Trophoblast cell (in vitro differentiated cells and primary cell): ENCODE results near the gene DDX42.

ENCODE experiments used
- DNase-seq, 2 donors: peaks; one replicate each; pipeline ENCODE4 v3.0.0-alpha.2; 2016
- H2AFZ ChIP-seq: 2 replicates; pipeline ENCODE4 v1.6.1; 2013; ENCODE audit warnings: low read length, moderate library complexity, mild to moderate bottlenecking; ENCODE audit not compliant: insufficient read depth, poor library complexity
- H2AK5ac ChIP-seq: 2 replicates; pipeline ENCODE4 v1.6.1; 2013; ENCODE audit warnings: mild to moderate bottlenecking, low read length
- H2BK120ac ChIP-seq: 2 replicates; pipeline ENCODE4 v1.6.1; 2013; ENCODE audit warnings: low read length, mild to moderate bottlenecking, moderate library complexity; ENCODE audit not compliant: insufficient read depth, poor library complexity
- H2BK12ac ChIP-seq: 2 replicates; pipeline ENCODE4 v1.6.1; 2013; ENCODE audit warnings: mild to moderate bottlenecking, low read length, moderate library complexity
- H2BK5ac ChIP-seq: 2 replicates; pipeline ENCODE4 v1.6.1; 2013; ENCODE audit warnings: low read length, low read depth, moderate library complexity, mild to moderate bottlenecking; ENCODE audit not compliant: poor library complexity
- H3K14ac ChIP-seq: 2 replicates; pipeline ENCODE4 v1.6.1; 2013; ENCODE audit warnings: mild to moderate bottlenecking, low read length
- H3K18ac ChIP-seq: 2 replicates; pipeline ENCODE4 v1.6.1; 2013; ENCODE audit warnings: mild to moderate bottlenecking, low read length
- H3K23ac ChIP-seq: 2 replicates; pipeline ENCODE4 v1.6.1; 2013; ENCODE audit warnings: low read length
- H3K27ac ChIP-seq: 2 replicates; pipeline ENCODE4 v1.5.1; 2013; ENCODE audit warnings: low read depth, mild to moderate bottlenecking, inconsistent platforms, low read length, moderate library complexity
- H3K27me3 ChIP-seq: 2 replicates; pipeline ENCODE4 v1.6.1; 2013; ENCODE audit warnings: inconsistent platforms, mild to moderate bottlenecking, low read length, moderate library complexity; ENCODE audit not compliant: insufficient read depth
- H3K36me3 ChIP-seq, 2 experiments: 1 replicate in 1 of 2; 2 replicates in 1 of 2; pipeline ENCODE4 v1.6.1; 2013; ENCODE audit warnings: low read length in 2 of 2, mild to moderate bottlenecking in 2 of 2, moderate library complexity in 1 of 2; ENCODE audit not compliant: insufficient read depth in 2 of 2, control insufficient read depth in 1 of 2
- H3K4ac ChIP-seq: 2 replicates; pipeline ENCODE4 v1.6.1; 2013; ENCODE audit warnings: low read depth, mild to moderate bottlenecking, low read length, moderate library complexity
- H3K4me1 ChIP-seq, 2 experiments: 1 replicate in 1 of 2; 2 replicates in 1 of 2; pipeline ENCODE4 v1.6.1; 2013; ENCODE audit warnings: low read length in 2 of 2, mild to moderate bottlenecking in 2 of 2, moderate library complexity in 1 of 2; ENCODE audit not compliant: insufficient read depth in 2 of 2, control insufficient read depth in 1 of 2
- H3K4me2 ChIP-seq: 2 replicates; pipeline ENCODE4 v1.6.1; 2013; ENCODE audit warnings: inconsistent platforms, mild to moderate bottlenecking, low read length, moderate library complexity
- H3K4me3 ChIP-seq: 2 replicates; pipeline ENCODE4 v1.5.1; 2013; ENCODE audit warnings: mild to moderate bottlenecking, low read depth, low read length, inconsistent platforms
- H3K79me1 ChIP-seq: one replicate; pipeline ENCODE4 v1.6.1; 2013; ENCODE audit warnings: low read length
- H3K79me2 ChIP-seq: 2 replicates; pipeline ENCODE4 v1.6.1; 2013; ENCODE audit warnings: low read length, mild to moderate bottlenecking; ENCODE audit not compliant: control insufficient read depth, insufficient read depth, poor library complexity
- H3K9ac ChIP-seq: 2 replicates; pipeline ENCODE4 v1.6.1; 2013; ENCODE audit warnings: mild to moderate bottlenecking, low read length
- H3K9me3 ChIP-seq: 2 replicates; pipeline ENCODE4 v1.6.1; 2013; ENCODE audit warnings: low read depth, mild to moderate bottlenecking, control low read depth, inconsistent platforms, low read length; ENCODE audit not compliant: insufficient read depth
- H4K12ac ChIP-seq: 2 replicates; pipeline ENCODE4 v1.6.1; 2013; ENCODE audit warnings: low read depth, mild to moderate bottlenecking, low read length, moderate library complexity
- H4K8ac ChIP-seq: 2 replicates; pipeline ENCODE4 v1.6.1; 2013; ENCODE audit warnings: low read depth, mild to moderate bottlenecking, low read length, moderate library complexity
- H4K91ac ChIP-seq: one replicate; pipeline ENCODE4 v1.6.1; 2013; ENCODE audit warnings: low read depth, mild to moderate bottlenecking, low read length, moderate library complexity
- WGBS: extraction: QIAGEN DNeasy Blood & Tissue Kit; methylation state at CpG from one replicate; pipeline ENCODE4 v1.1.7; 2013; ENCODE audit warnings: missing lambda C conversion rate; ENCODE audit not compliant: insufficient read length, insufficient coverage; ENCODE audit errors: extremely low coverage; 5-methylcytosine and 5-hydroxymethylcytosine counted together

DDX42 gene

DNA sequence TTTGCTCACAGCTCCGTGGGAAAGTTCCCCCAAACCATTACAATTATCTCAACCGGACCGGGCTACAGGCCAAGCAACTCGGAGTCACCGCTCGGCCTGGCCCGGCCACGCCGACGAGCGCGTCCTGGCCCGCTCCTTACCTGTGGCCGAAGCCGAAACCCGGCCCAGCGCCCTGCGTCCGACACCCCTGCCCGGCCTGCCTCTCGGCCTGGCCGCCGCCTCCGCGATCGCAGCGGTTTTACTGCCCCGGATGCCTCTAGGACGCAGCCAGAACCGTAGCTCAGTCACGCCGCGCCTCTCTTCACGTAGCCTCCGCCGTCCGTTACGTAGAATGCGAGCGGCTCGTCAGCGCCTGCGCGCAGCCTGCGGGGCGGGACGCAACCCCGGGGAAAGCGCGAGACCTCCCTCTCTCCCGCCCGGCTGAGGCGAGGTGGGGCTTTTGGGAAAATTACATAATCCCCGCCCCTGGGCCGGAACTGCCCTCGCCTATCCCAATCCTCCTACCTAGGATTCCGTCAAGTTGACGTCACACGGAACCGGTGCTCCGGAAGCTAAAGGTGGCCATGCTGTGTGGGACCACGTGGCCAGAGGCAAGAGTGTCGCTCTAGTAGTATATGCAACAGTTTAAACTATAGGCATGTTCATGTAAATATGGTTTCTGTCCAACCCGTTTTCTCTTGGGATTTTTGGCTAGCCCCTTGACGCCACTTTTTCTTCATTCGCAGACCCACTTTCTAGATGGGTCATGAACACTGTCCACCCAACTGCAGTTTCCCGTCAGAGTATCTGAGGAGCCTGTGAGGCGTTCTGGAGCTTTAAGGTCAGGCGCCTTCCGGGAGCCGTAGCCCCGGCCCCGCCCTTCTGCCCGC lies 464 bp upstream of the DDX42 start, which contains the start of gene CCDC47:
Gene CCDC47, minus strand, starts transcription at position 326 of the 869 bp plus-strand sequence. CDS start 7,422 bp downstream, outside the sequence.
- H4K91ac ChIP-seq = peak within 1 kb of the TSS; percentile 87

DNA sequence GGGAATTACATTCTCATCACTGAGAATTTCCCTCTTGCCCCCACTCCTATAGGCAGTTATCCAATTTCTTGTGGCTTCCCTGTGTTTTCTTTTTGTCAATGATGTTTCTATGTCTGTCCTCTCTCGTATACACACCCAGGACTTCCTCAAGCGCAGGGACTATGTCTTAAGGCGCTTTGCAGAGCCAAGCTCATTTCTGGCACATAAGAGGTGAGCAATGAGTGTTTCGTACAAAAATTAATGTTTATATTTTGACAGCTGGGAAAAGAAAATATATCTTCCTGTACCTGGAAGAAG lies 947 bp downstream of the DDX42 start:
- Histone ChIP-seq H3K9me3 (no peaks in the 10 kb centered on the region), H2BK5ac (no peak overlapping the region), H2BK120ac (no peak overlapping the region), H3K4ac (peak overlapping the region; percentile 83), H3K4me1 (peaks cover 3 to 4% of the 10 kb centered on the region in 2 experiments), H4K12ac (no peak overlapping the region), H3K36me3 (peaks cover 9 to 15% of the 10 kb centered on the region in 2 experiments), H2BK12ac (no peak overlapping the region), H4K8ac (no peak overlapping the region), H3K27me3 (no peaks in the 10 kb centered on the region), H3K4me2 (peak overlapping the region; percentile 75), H3K14ac (no peak overlapping the region), H2AK5ac (no peak overlapping the region), H4K91ac (no peak overlapping the region), H3K9ac (peak overlapping the region; percentile 89), H3K23ac (no peak overlapping the region), H3K79me1 (peaks cover 12% of the 10 kb centered on the region), H2AFZ (no peak overlapping the region), H3K79me2 (peaks cover 33% of the 10 kb centered on the region), H3K18ac (no peak overlapping the region), H3K4me3 (peak overlapping the region; percentile 58), H3K27ac (no peak overlapping the region)
- no CpG with 5 or more reads among the region's 4 CpGs for WGBS
- DNase-seq = no peak

More for the DNA sequence above, 464 bp upstream of the DDX42 start, which contains the start of gene CCDC47:
- peaks cover 0 to 4% of the 10 kb centered on the region in 2 experiments for H3K4me1 ChIP-seq
- peak within 1 kb of the TSS; percentile 88 for H3K14ac ChIP-seq
- no peaks in the 10 kb centered on the region for H3K27me3 ChIP-seq
- no peak within 1 kb of the TSS for H2BK12ac ChIP-seq
- H3K4ac ChIP-seq = peak within 1 kb of the TSS; percentile 85
- H3K4me2 ChIP-seq = peak within 1 kb of the TSS; percentile 96
- peak within 1 kb of the TSS; percentile 94 for H3K18ac ChIP-seq
- H3K27ac ChIP-seq = peak within 1 kb of the TSS; percentile 95
- H3K9me3 ChIP-seq = no peaks in the 10 kb centered on the region
- H2AK5ac ChIP-seq = peak within 1 kb of the TSS; percentile 36
- WGBS = no CpG with 5 or more reads among the region's 74 CpGs
- peak within 1 kb of the TSS; percentile 84 for H2AFZ ChIP-seq
- peak within 1 kb of the TSS; percentile 83 for H4K8ac ChIP-seq
- H3K79me1 ChIP-seq = peaks cover 12% of the 10 kb centered on the region
- peak within 1 kb of the TSS; percentile 96 for H3K4me3 ChIP-seq
- peak within 1 kb of the TSS; percentile 89 for H3K9ac ChIP-seq
- H3K23ac ChIP-seq = no peak within 1 kb of the TSS
- H3K36me3 ChIP-seq = peaks cover 5 to 9% of the 10 kb centered on the region in 2 experiments
- peak within 1 kb of the TSS; percentile 78 for H2BK5ac ChIP-seq
- peak within 1 kb of the TSS; percentile 65 for H2BK120ac ChIP-seq
- DNase-seq = peak; percentile 99 to 100
- peak within 1 kb of the TSS; percentile 93 for H4K12ac ChIP-seq
- peaks cover 29% of the 10 kb centered on the region for H3K79me2 ChIP-seq

DNA sequence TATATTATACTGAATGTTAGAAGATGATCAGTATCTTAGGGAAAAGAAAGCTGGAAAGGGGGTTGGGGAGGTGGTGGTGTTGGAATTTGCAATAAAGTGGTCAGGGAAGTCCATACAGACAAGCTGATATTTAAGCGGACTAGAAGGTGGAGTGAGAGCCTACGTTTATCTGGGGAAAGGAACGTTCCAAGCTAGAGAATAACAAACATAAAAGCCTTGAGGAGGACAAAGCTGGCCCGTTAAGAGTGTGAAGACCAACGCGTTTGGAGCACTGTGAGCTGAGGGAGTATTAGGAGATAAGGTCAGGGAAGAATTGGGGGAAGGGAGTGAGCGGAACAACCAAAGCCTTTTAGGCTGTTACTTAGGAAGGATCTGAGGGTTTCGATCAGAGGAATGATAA lies 1.4 kb downstream of the DDX42 start:
- H3K9ac ChIP-seq = no peak overlapping the region
- peak overlapping the region; percentile 83 for H3K4ac ChIP-seq
- H3K4me3 ChIP-seq = no peak overlapping the region
- no peak overlapping the region for H3K14ac ChIP-seq
- H3K27me3 ChIP-seq = no peaks in the 10 kb centered on the region
- H3K79me1 ChIP-seq = peaks cover 12% of the 10 kb centered on the region
- no peak overlapping the region for H4K12ac ChIP-seq
- no peak overlapping the region for H2BK120ac ChIP-seq
- WGBS = no CpG with 5 or more reads among the region's 8 CpGs
- no peak overlapping the region for H3K27ac ChIP-seq
- H4K8ac ChIP-seq = no peak overlapping the region
- peaks cover 3 to 4% of the 10 kb centered on the region in 2 experiments for H3K4me1 ChIP-seq
- peak overlapping the region; percentile 75 for H3K4me2 ChIP-seq
- H2AFZ ChIP-seq = no peak overlapping the region
- H3K23ac ChIP-seq = no peak overlapping the region
- no peaks in the 10 kb centered on the region for H3K9me3 ChIP-seq
- no peak overlapping the region for H2AK5ac ChIP-seq
- no peak overlapping the region for H2BK12ac ChIP-seq
- peaks cover 9 to 15% of the 10 kb centered on the region in 2 experiments for H3K36me3 ChIP-seq
- DNase-seq = no peak
- no peak overlapping the region for H3K18ac ChIP-seq
- no peak overlapping the region for H4K91ac ChIP-seq
- H2BK5ac ChIP-seq = no peak overlapping the region
- peaks cover 33% of the 10 kb centered on the region for H3K79me2 ChIP-seq

DNA sequence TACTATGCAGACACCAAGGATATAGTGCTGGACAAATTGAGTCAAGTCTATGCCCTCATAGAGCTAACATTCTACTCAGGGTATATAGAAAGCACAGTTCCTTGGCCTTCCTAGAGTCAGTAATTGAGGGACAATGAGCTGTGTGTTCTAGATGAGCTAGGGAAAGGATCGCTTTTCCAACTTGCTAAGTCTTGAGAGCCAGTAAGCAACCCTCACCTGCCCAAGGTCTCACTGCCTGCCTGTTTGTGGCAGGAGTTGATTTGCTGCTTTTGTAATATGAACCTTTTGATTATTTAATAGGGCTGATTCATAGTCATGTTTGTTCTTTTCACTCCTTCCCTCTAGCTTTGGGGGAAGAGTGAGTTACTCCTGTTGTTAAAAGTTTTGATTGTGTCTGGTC lies 6.5 kb downstream of the DDX42 start:
- Histone ChIP-seq H2AFZ (no peak overlapping the region), H3K9me3 (no peaks in the 10 kb centered on the region), H3K4me2 (no peak overlapping the region), H4K91ac (no peak overlapping the region), H2BK5ac (no peak overlapping the region), H4K12ac (no peak overlapping the region), H3K14ac (no peak overlapping the region), H3K9ac (no peak overlapping the region), H2BK120ac (no peak overlapping the region), H3K4ac (peak overlapping the region; percentile 78), H3K79me1 (no peaks in the 10 kb centered on the region), H3K27ac (no peak overlapping the region), H2AK5ac (no peak overlapping the region), H3K27me3 (no peaks in the 10 kb centered on the region), H3K23ac (no peak overlapping the region), H3K4me3 (no peak overlapping the region), H3K79me2 (peaks cover 24% of the 10 kb centered on the region), H3K18ac (no peak overlapping the region), H2BK12ac (no peak overlapping the region), H4K8ac (no peak overlapping the region), H3K4me1 (peaks cover under 1 to 3% of the 10 kb centered on the region in 2 experiments), H3K36me3 (peaks cover 15 to 17% of the 10 kb centered on the region in 2 experiments)
- WGBS = no CpG with 5 or more reads among the region's 1 CpG
- DNase-seq = no peak
